NCI-H774 (cell line): ENCODE measurements around the gene KCTD8.
A peak's percentile ranks its signal among the peaks of the same experiment; 100 is the strongest.
"Not testable (repeated sequence)": the region's sequence is repeated elsewhere in the genome, so short reads cannot be mapped to it uniquely, and the experiment has no call there.

ENCODE experiments used
- DNase-seq: peaks from one replicate; lab custom pipeline; 2025; lab: John Stamatoyannopoulos, UW

KCTD8 gene

GRCh38 chr4:44326741-44327140 is 121.9 kb downstream of the KCTD8 start:
- DNase-seq, result no peak

GRCh38 chr4:44320833-44321232 is 127.8 kb downstream of the KCTD8 start:
- peak; percentile 18 for DNase-seq

- no peak for DNase-seq
Observed at GRCh38 chr4:44319129-44319528, 129.5 kb downstream of the KCTD8 start.

GRCh38 chr4:44313702-44314101 is 134.9 kb downstream of the KCTD8 start:
- DNase-seq, result no peak

- DNase-seq, result no peak
Observed at GRCh38 chr4:44287505-44287904, 161.1 kb downstream of the KCTD8 start.

- no peak for DNase-seq
Observed at GRCh38 chr4:44279469-44279868, 169.1 kb downstream of the KCTD8 start.

GRCh38 chr4:44279066-44279465 is 169.5 kb downstream of the KCTD8 start:
- no peak for DNase-seq

- DNase-seq, result no peak
Observed at GRCh38 chr4:44257461-44257860, 191.1 kb downstream of the KCTD8 start.

- DNase-seq, result no peak
Observed at GRCh38 chr4:44256414-44256813, 192.2 kb downstream of the KCTD8 start.

GRCh38 chr4:44237643-44238042 is 211.0 kb downstream of the KCTD8 start:
- no peak for DNase-seq

- DNase-seq, result no peak
Observed at GRCh38 chr4:44235897-44236296, 212.7 kb downstream of the KCTD8 start.

GRCh38 chr4:44232262-44232661 is 216.3 kb downstream of the KCTD8 start:
- DNase-seq, result no peak

GRCh38 chr4:44231006-44231405 is 217.6 kb downstream of the KCTD8 start:
- DNase-seq, result no peak

GRCh38 chr4:44228326-44228725 is 220.3 kb downstream of the KCTD8 start:
- no peak for DNase-seq

- DNase-seq, result no peak
Observed at GRCh38 chr4:44221407-44221806, 227.2 kb downstream of the KCTD8 start.

- DNase-seq, result no peak
Observed at GRCh38 chr4:44210750-44211149, 237.9 kb downstream of the KCTD8 start.

GRCh38 chr4:44196796-44197195 is 251.8 kb downstream of the KCTD8 start:
- no peak for DNase-seq

GRCh38 chr4:44194365-44194764 is 254.2 kb downstream of the KCTD8 start:
- DNase-seq, result no peak

GRCh38 chr4:44186850-44187246 is 261.8 kb downstream of the KCTD8 start:
- no peak for DNase-seq

- no peak for DNase-seq
Observed at GRCh38 chr4:44186096-44186849, 262.3 kb downstream of the KCTD8 start.

GRCh38 chr4:44181491-44182349 is 266.9 kb downstream of the KCTD8 start:
- not testable (repeated sequence) for DNase-seq

- not testable (repeated sequence) for DNase-seq
Observed at GRCh38 chr4:44167766-44168165, 280.8 kb downstream of the KCTD8 start.

GRCh38 chr4:44165938-44166337 is 282.7 kb downstream of the KCTD8 start:
- no peak for DNase-seq
